GM12872 (cell line): ENCODE data around the gene DISP3.

Source experiments
- CTCF ChIP-seq: IDR thresholded peaks from 3 replicates; pipeline ENCODE4 v1.5.1; 2011; ENCODE audit warnings: low read depth, mild to moderate bottlenecking, low read length, moderate library complexity; ENCODE audit not compliant: insufficient read depth

DISP3 gene

GRCh38 chr1:11448373-11449099, 30.4 kb upstream of the DISP3 start:
- no peak for TF ChIP-seq CTCF

- no peak for TF ChIP-seq CTCF
These were observed 29.9 kb upstream of the DISP3 start for GRCh38 chr1:11449100-11449403.

- TF ChIP-seq CTCF, result no peak
These were observed 28.6 kb upstream of the DISP3 start for GRCh38 chr1:11450310-11450709.

GRCh38 chr1:11453742-11454491, 25.0 kb upstream of the DISP3 start:
- no peak for TF ChIP-seq CTCF

GRCh38 chr1:11455967-11456570, 22.9 kb upstream of the DISP3 start:
- TF ChIP-seq CTCF, result no peak

GRCh38 chr1:11456965-11457364, 22.0 kb upstream of the DISP3 start:
- TF ChIP-seq CTCF, result no peak

GRCh38 chr1:11458811-11459275, 20.1 kb upstream of the DISP3 start:
- TF ChIP-seq CTCF, result no peak
